HG02852 (cell line): ENCODE measurements around the gene CAMK1D.
"Not testable (repeated sequence)": the region's sequence is repeated elsewhere in the genome, so short reads cannot be mapped to it uniquely, and the experiment has no call there.

Experiments
- ATAC-seq: cut with Tn5 transposase; IDR thresholded peaks from one replicate; pipeline ENCODE4 v1.9.1; 2021; ENCODE audit warnings: mild to moderate bottlenecking, moderate library complexity; ENCODE audit not compliant: unreplicated experiment

Gene CAMK1D

DNA sequence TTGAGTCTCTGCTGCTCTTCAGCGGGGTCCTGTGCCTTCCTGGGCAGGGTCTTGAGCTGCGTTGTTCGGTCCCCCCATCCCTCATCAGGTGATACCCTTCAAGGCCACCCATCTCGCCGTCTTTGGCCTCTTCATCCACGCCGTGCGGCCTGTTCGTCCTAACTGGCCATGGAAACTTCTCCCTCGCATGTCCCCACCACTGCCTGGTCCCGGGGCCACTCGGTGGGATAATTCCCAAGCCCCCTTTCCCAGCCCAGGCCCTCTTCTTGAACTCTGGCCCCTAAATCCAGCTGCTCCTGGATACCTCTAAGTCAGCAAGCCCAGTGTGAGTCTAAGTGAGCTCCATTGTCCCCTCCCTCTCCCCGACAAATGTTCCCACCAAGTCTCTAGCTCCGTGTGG lies 74.5 kb downstream of the CAMK1D start:
- no peak for ATAC-seq

- no peak for ATAC-seq
Observed at GRCh38 chr10:12427276-12427675, 77.9 kb downstream of the CAMK1D start.

GRCh38 chr10:12428447-12429135 lies 79.2 kb downstream of the CAMK1D start:
- ATAC-seq = no peak

- ATAC-seq = no peak
Observed at GRCh38 chr10:12430406-12430982, 81.1 kb downstream of the CAMK1D start.

DNA sequence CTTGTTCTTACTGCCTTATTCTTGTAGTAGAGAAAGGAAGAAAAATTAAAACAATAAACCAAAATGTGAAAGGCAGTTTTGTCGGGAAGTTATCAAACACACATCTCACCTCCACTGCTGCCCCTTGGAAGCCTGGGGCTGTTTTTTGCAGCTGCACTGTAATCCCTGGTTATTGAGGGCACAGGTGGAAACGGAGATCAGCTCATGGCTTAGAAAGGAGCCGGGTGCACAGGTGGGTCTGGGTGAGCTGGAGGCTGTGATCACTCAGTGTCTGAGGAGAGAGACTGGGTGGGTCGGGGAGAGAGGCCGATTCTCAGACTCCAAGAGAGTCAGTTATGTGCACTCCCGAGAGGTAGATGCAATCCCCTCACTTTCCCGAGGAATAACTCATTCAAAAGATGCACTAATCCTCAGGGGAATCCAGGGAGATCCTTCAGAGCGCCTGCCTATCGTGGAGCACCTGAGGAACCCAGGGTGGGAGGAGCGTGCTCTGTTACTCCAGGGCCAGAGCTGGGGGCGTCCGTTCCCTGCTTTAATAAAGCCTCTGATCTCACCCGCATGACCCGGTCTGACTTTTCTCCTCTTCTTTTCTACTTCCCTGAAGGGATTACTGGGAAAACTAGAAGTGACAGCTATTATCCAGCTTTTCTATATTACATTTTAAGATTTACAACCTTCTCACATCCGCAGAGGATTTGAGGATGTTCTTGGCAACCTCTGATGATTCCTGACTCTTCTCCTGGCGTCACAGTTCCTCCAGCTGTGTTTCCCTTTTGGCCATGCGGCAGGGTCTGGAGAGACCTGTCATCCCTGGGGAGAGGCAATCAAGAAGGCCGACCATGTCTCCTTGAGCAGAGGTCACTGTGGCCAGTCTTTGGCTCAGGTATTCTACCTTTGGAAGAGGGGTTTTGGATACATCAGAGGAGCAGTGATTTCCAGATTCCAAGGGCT lies 82.1 kb downstream of the CAMK1D start:
- no peak for ATAC-seq

DNA sequence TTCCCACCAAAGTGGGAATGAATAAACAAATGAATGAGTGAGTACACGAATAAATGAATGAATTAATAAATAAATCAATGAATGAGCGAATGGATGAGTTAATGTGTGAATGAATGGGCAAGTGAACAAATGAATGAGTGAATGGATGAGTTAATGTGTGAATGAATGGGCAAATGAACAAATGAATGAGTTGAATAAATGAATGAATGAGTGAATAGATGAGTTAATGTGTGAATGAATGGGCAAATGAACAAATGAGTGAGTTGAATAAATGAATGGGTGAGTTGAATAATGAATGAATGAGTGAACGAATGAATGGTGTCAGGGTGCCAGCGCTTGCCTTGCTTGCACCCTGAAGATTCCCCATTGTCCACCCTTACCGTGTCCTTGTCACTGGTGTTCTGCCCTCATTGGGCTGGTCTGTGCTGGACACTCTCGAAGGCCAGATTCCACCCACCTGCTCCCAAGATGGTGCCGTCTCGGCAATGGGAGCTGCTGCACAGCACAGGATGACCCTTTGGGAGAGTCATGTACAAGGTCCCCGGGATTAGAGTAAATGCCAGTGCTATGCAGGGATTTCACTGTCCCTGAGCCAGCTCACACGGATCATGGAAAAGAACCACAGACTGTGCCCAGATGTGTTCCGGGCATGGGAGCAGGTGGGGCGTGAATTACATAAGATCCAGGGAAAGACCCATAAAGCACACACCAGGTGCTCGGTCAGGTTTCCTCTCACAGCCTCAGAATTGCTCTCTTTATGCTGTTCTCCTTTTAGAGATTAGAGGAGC lies 83.2 kb downstream of the CAMK1D start:
- ATAC-seq = no peak

DNA sequence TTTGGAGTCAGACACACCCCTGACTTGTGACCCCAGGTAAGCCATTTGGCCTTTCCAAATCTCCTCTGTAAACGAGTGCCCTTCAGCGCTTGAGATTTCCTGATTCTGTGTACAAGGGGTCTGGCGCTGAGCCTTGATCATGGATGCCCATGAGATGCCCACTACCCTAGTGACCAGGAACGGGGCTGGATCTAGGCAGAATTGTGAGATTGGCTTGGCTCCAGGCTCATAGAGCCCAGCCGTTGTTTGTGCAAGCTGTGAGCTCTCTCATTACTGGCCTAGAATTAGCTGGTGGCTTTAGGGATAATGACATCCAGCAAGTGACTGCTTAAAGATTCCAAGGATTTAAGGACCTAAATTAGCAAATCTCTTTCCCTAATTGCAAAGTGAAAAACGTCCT lies 84.9 kb downstream of the CAMK1D start:
- ATAC-seq = no peak

GRCh38 chr10:12434677-12435076 lies 85.3 kb downstream of the CAMK1D start:
- not testable (repeated sequence) for ATAC-seq

DNA sequence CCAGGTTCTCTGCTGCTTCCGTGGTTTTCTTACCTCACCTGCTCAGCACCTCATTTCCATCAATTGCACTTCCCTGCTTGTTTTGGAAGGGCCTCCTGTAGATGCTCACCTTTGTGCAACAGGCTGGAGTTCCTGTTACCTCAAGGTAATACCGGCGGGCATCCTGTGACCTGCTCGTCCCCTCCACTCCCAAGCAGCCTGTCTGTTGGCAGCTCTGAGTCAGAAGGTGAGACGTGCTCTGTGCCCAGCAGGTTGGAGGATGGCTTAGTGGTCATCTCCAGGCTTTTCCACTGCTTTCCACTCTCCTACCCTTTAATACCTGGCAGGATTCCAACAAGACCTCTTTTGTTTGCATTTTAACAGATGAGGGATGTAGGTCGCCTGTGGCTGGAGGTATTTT lies 86.0 kb downstream of the CAMK1D start:
- ATAC-seq = no peak

- ATAC-seq = no peak
Observed at GRCh38 chr10:12438919-12439692, 89.8 kb downstream of the CAMK1D start.

GRCh38 chr10:12439767-12440166 lies 90.4 kb downstream of the CAMK1D start:
- not testable (repeated sequence) for ATAC-seq

- ATAC-seq = no peak
Observed at GRCh38 chr10:12443026-12443425, 93.7 kb downstream of the CAMK1D start.

- no peak for ATAC-seq
Observed at GRCh38 chr10:12444981-12445700, 95.8 kb downstream of the CAMK1D start.

DNA sequence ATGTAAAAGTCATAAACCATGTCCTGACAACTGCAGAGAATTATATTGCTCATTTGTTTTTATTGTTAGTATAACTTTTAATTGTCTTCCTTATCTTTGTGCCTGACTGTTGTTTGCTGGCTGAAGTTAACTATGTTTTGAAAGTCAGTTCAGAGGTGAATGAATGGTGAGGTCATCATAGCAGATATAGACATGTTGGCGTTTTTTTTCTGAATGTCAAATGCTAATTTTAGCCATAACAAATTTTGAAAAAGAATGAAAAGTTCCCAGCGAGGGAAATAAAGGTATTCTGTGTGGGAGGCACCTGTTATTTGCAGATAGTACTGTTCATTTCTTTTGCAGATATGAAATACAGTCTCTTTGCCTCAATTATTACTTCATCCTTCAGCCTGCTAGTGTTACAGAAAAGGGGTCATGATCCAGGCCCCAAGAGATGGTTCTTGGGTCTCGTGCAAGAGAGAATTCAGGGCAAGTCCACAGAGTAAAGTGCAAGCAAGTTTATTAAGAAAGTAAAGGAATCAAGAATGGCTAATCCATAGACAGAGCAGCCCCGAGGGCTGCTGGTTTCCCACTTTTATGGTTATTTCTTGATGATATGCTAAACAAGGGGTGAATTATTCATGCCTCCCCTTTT lies 96.5 kb downstream of the CAMK1D start:
- ATAC-seq = no peak

GRCh38 chr10:12448340-12448728 lies 99.0 kb downstream of the CAMK1D start:
- no peak for ATAC-seq

DNA sequence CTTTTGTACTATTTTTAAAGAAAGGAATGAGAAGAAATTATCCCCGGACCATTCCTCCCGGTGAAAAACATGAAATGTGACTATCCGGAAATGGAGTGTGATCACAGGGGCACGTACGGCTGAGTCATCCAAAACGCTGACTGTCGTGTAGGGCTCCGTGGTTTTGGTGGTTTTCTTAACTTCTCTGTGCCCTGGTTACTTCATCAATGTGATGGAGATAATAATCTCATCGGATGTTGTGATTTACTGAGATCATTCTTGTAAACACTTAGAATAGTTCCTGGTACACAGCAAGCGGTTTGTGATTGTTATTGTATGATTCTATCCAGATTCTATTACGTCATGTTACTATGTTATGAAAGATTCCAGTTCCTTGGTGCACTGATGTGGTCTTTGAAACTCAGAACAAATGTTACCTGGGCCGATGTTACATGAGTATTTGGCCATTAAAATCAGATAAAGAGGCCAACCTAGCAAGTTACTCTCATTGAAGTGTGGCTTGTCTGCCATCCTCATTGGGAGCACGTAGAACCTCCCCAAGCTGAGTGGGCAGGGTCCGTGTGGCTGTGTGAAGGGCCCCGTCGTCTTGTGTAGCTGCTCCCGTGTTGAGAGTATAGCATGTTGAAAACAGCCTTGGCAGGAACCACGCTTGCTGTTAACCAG lies 99.5 kb downstream of the CAMK1D start:
- ATAC-seq = peak; percentile 81

- no peak for ATAC-seq
Observed at GRCh38 chr10:12455318-12455717, 106.0 kb downstream of the CAMK1D start.

DNA sequence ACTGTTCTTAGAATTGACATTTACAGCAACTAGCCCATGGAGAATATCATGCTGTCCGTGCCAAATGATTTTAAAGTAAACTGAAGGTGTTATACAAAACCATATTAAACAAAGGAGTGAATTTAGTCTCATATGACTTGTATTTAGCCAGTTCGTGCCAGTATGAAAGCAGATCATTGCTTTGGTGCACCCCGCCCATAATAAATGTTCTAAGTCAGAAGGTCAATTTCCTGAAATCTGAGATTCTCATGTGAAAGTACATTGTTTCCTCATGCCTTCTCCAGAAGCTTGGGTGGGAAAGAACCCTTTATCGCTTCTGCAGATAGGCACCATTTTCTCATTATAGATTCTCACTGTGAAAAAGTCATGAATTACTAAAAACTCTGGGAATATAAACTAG lies 106.4 kb downstream of the CAMK1D start:
- no peak for ATAC-seq

DNA sequence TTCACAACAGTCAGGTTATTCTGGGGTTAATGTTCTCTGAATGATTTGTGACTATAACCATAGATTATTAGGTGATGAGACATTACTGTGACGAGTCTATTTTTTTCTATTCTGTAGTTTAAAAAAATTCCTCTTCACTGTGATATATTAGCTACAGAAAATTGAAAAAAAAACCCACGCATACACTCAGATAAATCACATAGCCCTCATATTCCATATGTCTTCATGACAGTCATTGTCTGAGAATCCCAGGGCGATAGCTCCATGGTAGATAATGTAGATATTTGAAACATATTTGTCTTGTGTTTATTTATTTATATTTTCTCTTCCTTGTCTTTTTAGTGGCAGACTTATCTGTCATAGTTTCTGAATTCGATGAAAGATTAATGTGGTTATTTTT lies 110.0 kb downstream of the CAMK1D start:
- ATAC-seq = no peak
